ENCODE data around the gene PIGV.

DNA sequence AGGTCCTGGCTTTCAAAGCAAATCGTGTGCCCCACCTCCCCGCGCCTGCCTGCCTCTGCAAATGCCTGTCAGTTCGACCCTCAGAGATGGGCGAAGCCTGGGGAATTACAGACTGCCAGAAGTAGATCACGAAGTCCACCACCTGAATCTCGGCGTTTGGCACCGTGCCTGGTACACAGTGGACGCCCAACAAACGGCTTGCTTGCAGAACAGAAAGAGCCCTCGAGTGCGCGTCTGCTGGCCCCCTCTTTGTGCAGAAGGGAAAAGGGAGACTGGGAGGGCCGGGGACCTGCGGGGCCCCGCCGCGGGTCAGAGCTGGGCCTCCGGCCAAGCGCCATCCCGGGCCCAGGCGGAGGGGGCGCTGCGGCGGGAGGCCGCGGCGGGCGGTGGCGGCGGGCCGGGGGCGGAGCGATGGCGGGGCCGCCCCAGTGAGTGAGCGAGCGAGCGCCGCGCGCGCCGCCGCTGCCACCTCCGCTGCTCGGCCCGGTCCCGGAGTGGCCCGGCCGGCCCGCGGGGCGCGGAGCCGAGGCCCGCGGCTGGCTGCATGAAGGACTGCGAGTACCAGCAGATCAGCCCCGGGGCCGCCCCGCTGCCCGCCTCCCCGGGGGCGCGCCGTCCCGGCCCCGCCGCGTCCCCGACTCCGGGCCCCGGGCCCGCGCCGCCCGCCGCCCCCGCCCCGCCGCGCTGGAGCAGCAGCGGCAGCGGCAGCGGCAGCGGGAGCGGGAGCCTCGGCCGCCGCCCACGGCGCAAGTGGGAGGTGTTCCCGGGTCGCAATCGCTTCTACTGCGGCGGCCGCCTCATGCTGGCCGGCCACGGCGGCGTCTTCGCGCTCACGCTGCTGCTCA is 38.7 kb downstream of the PIGV start, which contains the start of gene ZDHHC18:
- TF ChIP-seq, protein P1, sequence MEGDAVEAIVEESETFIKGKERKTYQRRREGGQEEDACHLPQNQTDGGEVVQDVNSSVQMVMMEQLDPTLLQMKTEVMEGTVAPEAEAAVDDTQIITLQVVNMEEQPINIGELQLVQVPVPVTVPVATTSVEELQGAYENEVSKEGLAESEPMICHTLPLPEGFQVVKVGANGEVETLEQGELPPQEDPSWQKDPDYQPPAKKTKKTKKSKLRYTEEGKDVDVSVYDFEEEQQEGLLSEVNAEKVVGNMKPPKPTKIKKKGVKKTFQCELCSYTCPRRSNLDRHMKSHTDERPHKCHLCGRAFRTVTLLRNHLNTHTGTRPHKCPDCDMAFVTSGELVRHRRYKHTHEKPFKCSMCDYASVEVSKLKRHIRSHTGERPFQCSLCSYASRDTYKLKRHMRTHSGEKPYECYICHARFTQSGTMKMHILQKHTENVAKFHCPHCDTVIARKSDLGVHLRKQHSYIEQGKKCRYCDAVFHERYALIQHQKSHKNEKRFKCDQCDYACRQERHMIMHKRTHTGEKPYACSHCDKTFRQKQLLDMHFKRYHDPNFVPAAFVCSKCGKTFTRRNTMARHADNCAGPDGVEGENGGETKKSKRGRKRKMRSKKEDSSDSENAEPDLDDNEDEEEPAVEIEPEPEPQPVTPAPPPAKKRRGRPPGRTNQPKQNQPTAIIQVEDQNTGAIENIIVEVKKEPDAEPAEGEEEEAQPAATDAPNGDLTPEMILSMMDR (IDR thresholded peaks at IDR 0.05 in 2 of 3, conservative IDR thresholded peaks at IDR 0.05 in 1 of 3; ENCODE audit: borderline replicate concordance in 1 of 3, insufficient read depth in 1 of 3, low read depth in 2 of 3, low read length in 2 of 3): peak in 2 of 3 experiments; percentile 31 to 47; a peak in 3 of 6 replicates
- TF ChIP-seq POLR2A (IDR thresholded peaks at IDR 0.05; ENCODE audit: borderline replicate concordance, extremely low read depth, insufficient read depth, insufficient read length): peak; percentile 82
- TF ChIP-seq ZNF274 (IDR thresholded peaks at IDR 0.05; ENCODE audit: low read depth, low read length): no peak
- TF ChIP-seq CEBPB (IDR thresholded peaks at IDR 0.05; ENCODE audit: low read depth): no peak
- TF ChIP-seq EZH2phosphoT487 (IDR thresholded peaks at IDR 0.05; ENCODE audit: borderline replicate concordance): no peak
- peak; percentile 76 for TF ChIP-seq POLR2AphosphoS5 (IDR thresholded peaks at IDR 0.05; ENCODE audit: low read depth, low read length)
- no peak for TF ChIP-seq SIN3A (IDR thresholded peaks at IDR 0.05; ENCODE audit: low read depth)
- no peak for TF ChIP-seq TCF7L2 (IDR thresholded peaks at IDR 0.05; ENCODE audit: borderline replicate concordance, extremely low read depth, insufficient read depth, insufficient read length)
- no peak for TF ChIP-seq RAD21 (IDR thresholded peaks at IDR 0.05; ENCODE audit: low read depth)
- TF ChIP-seq REST (IDR thresholded peaks at IDR 0.05; ENCODE audit: low read depth): no peak
- TF ChIP-seq EZH2 (IDR thresholded peaks at IDR 0.05): no peak
- no peak for TF ChIP-seq JUND (IDR thresholded peaks at IDR 0.05)
- TF ChIP-seq MAX (IDR thresholded peaks at IDR 0.05): 0 out of 2 replicates have a peak, but pooled peaks have one; percentile 24

Measured in HCT116 (cell line).